ENCODE data around the gene PHLPP1.

PHLPP1 gene

DNA sequence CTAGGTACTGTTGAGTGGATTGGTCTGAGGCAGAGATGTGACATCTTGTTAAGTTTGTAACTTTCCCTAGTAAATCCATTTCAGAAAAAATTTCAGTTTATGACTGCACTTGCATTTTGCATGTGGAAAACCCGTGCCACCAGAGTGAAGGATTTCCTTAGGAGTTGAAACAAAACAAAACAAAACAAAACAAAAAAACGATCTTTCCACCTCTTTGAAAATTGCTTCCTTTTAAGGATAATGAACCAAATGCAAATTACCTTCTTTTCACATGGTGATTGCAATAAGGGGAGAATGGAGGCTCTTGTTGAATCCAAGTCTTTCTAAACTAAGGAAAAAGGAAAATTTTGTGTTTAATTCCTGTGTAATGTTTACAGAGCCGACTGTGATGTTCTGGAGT is 43.2 kb downstream of the PHLPP1 start:
- TF ChIP-seq, protein P1, sequence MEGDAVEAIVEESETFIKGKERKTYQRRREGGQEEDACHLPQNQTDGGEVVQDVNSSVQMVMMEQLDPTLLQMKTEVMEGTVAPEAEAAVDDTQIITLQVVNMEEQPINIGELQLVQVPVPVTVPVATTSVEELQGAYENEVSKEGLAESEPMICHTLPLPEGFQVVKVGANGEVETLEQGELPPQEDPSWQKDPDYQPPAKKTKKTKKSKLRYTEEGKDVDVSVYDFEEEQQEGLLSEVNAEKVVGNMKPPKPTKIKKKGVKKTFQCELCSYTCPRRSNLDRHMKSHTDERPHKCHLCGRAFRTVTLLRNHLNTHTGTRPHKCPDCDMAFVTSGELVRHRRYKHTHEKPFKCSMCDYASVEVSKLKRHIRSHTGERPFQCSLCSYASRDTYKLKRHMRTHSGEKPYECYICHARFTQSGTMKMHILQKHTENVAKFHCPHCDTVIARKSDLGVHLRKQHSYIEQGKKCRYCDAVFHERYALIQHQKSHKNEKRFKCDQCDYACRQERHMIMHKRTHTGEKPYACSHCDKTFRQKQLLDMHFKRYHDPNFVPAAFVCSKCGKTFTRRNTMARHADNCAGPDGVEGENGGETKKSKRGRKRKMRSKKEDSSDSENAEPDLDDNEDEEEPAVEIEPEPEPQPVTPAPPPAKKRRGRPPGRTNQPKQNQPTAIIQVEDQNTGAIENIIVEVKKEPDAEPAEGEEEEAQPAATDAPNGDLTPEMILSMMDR (IDR thresholded peaks at IDR 0.05; ENCODE audit: low read length): no peak
- TF ChIP-seq EZH2 (optimal IDR thresholded peaks at IDR 0.05; ENCODE audit: low read depth, low read length) (no peak), EZH2phosphoT487 (IDR thresholded peaks at IDR 0.05; ENCODE audit: low read length) (no peak)
- no peaks in the 10 kb centered on the region for H3K79me2 ChIP-seq (ENCODE audit: low read length)
- H3K4me1 ChIP-seq (ENCODE audit: low read length): peaks cover 4% of the 10 kb centered on the region

DNA sequence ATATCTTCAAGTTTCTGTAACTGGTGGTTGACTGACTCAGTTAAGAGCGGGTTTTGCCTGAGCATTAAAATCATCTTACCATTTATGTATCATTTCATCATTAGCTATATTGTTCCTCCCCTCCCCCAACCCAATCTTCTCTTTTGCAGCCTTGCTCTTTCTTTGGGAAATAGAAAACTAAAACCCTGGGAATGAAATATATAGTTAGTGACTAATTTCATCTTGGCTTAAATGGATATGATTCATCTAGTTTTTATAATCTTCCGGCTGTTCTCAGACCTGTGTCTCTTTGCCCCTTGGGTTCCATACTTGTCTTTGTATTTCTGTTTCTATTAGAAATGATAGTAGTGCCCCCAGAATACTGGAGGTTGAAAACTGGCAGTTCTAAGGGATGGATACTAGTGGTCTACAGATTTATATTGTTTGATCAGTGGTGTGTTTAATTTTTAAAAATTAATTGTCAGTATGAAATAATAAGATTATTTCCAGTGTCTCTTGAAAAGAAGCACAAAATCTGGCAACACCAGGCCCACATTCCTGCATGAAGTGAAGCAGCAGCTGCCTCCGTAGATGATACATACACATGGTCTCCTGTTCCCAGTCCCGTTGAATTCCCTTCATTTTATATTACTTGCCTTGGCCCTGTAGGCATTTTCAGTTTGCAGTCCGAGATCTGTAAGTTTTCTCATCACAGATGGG is 44.5 kb downstream of the PHLPP1 start:
- no peak overlapping the region for H3K4me2 ChIP-seq (ENCODE audit: low read depth, low read length)
- peaks cover 7% of the 10 kb centered on the region for H3K4me1 ChIP-seq (ENCODE audit: low read length)
- no peak overlapping the region for H2AFZ ChIP-seq (ENCODE audit: low read length)
- H3K4me3 ChIP-seq (ENCODE audit: low read length): no peak overlapping the region
- no peaks in the 10 kb centered on the region for H3K9me3 ChIP-seq (replicated peaks; ENCODE audit: insufficient read depth, low read length)
- DNase-seq: no peak
- no peaks in the 10 kb centered on the region for H3K36me3 ChIP-seq (replicated peaks; ENCODE audit: insufficient read depth, low read length)
- no peaks in the 10 kb centered on the region for H4K20me1 ChIP-seq (ENCODE audit: insufficient read depth, low read length)
- peaks cover 17% of the 10 kb centered on the region for H3F3A ChIP-seq (ENCODE audit: insufficient read depth, low read length)
- H3K27me3 ChIP-seq (replicated peaks; ENCODE audit: insufficient read depth, low read length): no peaks in the 10 kb centered on the region
- no peaks in the 10 kb centered on the region for H3K9me2 ChIP-seq (replicated peaks; ENCODE audit: insufficient read depth, low read length)
- H3K9ac ChIP-seq (ENCODE audit: low read length): no peak overlapping the region
- TF ChIP-seq, protein P1 (IDR thresholded peaks at IDR 0.05; ENCODE audit: low read length): no peak
- TF ChIP-seq EZH2 (optimal IDR thresholded peaks at IDR 0.05; ENCODE audit: low read depth, low read length): no peak
- TF ChIP-seq EZH2phosphoT487 (IDR thresholded peaks at IDR 0.05; ENCODE audit: low read length): no peak
- no peak overlapping the region for H3K27ac ChIP-seq (ENCODE audit: low read length)
- H3K79me2 ChIP-seq (ENCODE audit: low read length): 0 out of 2 replicates have a peak, but pooled peaks cover 7% of the 10 kb centered on the region

More for the DNA sequence above, 43.2 kb downstream of the PHLPP1 start:
- no peak for DNase-seq
- no peak overlapping the region for H3K4me2 ChIP-seq (ENCODE audit: low read depth, low read length)
- no peaks in the 10 kb centered on the region for H3K9me2 ChIP-seq (replicated peaks; ENCODE audit: insufficient read depth, low read length)
- no peak overlapping the region for H3K27ac ChIP-seq (ENCODE audit: low read length)
- H4K20me1 ChIP-seq (ENCODE audit: insufficient read depth, low read length): no peaks in the 10 kb centered on the region
- no peak overlapping the region for H3K4me3 ChIP-seq (ENCODE audit: low read length)
- H3K36me3 ChIP-seq (replicated peaks; ENCODE audit: insufficient read depth, low read length): no peaks in the 10 kb centered on the region
- H3F3A ChIP-seq (ENCODE audit: insufficient read depth, low read length): peaks cover 9% of the 10 kb centered on the region
- H2AFZ ChIP-seq (ENCODE audit: low read length): no peak overlapping the region
- no peaks in the 10 kb centered on the region for H3K9me3 ChIP-seq (replicated peaks; ENCODE audit: insufficient read depth, low read length)
- no peak overlapping the region for H3K9ac ChIP-seq (ENCODE audit: low read length)
- H3K27me3 ChIP-seq (replicated peaks; ENCODE audit: insufficient read depth, low read length): no peaks in the 10 kb centered on the region

DNA sequence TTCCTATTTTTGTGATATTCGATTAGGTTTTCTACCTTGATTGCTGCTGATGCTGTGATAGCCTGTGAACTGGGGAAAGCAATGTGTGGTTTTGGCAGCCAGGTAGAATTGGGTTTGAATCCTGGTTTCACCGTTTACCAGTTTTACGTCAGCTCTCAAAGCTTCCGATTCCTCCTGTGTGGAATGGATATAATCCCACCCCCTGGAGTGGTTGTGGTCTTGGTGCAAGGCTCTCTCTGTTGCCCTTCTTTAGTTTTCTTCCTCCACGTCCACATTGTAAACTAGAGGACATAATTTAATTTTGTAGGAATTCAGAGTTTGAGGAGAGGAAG is 45.0 kb downstream of the PHLPP1 start:
- Histone ChIP-seq H3K9me3 (replicated peaks; ENCODE audit: insufficient read depth, low read length) (no peaks in the 10 kb centered on the region), H4K20me1 (ENCODE audit: insufficient read depth, low read length) (no peaks in the 10 kb centered on the region), H3K79me2 (ENCODE audit: low read length) (0 out of 2 replicates have a peak, but pooled peaks cover 12% of the 10 kb centered on the region), H3K4me1 (ENCODE audit: low read length) (peaks cover 7% of the 10 kb centered on the region), H3K4me3 (ENCODE audit: low read length) (no peak overlapping the region), H3K27ac (ENCODE audit: low read length) (no peak overlapping the region), H3K9ac (ENCODE audit: low read length) (no peak overlapping the region), H3K9me2 (replicated peaks; ENCODE audit: insufficient read depth, low read length) (no peaks in the 10 kb centered on the region), H3K27me3 (replicated peaks; ENCODE audit: insufficient read depth, low read length) (no peaks in the 10 kb centered on the region), H3K36me3 (replicated peaks; ENCODE audit: insufficient read depth, low read length) (no peaks in the 10 kb centered on the region), H2AFZ (ENCODE audit: low read length) (no peak overlapping the region), H3K4me2 (ENCODE audit: low read depth, low read length) (no peak overlapping the region), H3F3A (ENCODE audit: insufficient read depth, low read length) (peaks cover 17% of the 10 kb centered on the region)
- no peak for DNase-seq
- TF ChIP-seq, protein P1 (IDR thresholded peaks at IDR 0.05; ENCODE audit: low read length): no peak
- TF ChIP-seq EZH2phosphoT487 (IDR thresholded peaks at IDR 0.05; ENCODE audit: low read length) (no peak), EZH2 (optimal IDR thresholded peaks at IDR 0.05; ENCODE audit: low read depth, low read length) (no peak)
